GM21447 (cell line): ENCODE measurements around the gene TSPAN5.
A peak's percentile ranks its signal among the peaks of the same experiment; 100 is the strongest.
"Not testable (repeated sequence)": the region's sequence is repeated elsewhere in the genome, so short reads cannot be mapped to it uniquely, and the experiment has no call there.

Experiments
- ATAC-seq: cut with Tn5 transposase; IDR thresholded peaks from one replicate; pipeline ENCODE4 v1.9.1; 2021; ENCODE audit not compliant: unreplicated experiment

Gene TSPAN5

DNA sequence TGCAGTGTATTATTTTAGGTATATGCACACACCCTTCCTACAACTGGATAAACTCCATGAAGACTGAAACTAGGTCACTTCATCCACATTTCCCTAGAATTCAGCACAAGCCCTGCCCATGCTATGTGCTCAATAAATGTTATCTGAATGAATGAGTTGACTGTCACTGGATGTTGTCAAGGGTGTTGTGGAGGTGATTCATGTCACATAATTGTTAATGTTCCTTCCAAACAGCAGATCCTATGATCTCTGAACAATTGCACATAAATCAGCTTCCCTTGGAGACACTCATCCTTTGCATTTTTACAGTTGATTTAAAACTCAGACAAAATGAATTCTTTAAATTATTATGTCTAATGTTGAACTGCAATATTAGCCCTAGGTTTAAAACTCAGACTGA is 154.7 kb downstream of the TSPAN5 start:
- ATAC-seq: no peak

DNA sequence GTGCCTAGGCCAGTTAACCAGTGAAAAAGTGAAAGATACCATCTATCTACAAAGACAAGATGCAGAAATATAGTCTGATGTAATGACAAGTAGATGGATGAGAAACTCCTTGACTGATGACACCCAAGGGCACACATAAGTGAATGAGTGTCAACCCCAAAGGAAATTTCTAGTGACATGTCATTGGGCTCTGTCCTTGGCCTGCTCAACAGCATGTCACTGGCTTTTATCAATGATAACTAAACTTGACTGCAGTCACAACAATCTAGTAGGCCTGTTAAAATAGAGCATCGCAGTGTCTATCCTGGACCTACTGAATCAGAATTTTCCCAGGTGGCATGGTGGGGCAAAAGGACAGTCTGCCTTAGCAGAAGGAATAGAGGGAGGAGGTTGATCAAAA is 155.8 kb downstream of the TSPAN5 start:
- no peak for ATAC-seq

DNA sequence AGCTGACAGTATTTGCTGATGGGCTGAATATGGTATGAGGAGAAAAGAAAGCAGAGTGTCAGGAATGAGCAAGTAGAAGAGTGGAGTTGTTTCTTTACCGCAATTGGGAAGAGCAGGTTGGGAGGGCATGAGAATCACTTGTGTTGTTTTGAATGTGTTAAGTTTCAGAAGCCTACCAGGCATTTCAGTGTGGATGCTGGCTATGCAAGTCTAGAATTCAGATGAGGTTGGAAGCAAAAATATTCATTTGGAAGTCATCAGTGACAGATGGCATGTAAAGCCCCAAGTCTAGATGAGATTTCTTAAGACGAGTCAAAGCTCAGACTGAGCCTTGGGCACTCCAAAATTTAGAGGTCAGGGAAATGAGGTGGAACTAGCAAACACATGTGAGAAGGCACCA is 156.4 kb downstream of the TSPAN5 start:
- no peak for ATAC-seq

DNA sequence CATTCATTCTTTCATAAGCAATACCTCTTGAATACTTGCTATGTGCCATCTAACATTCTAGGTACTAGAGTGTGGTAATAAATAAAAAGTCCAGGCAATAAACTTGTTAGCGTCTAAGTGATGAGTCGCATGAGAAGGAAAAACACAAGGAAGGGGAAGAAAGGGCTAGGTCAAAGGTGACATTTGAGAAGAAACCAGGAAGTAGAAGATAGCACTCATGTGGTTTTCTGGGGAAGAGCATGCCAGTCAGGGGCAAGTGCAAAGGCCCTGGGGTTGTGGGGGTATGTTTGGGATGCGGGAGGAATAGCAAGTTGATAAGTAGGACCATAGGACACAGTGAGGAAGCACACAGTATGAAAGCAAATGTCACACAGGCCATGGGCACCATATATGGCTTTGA is 157.0 kb downstream of the TSPAN5 start:
- ATAC-seq: no peak

DNA sequence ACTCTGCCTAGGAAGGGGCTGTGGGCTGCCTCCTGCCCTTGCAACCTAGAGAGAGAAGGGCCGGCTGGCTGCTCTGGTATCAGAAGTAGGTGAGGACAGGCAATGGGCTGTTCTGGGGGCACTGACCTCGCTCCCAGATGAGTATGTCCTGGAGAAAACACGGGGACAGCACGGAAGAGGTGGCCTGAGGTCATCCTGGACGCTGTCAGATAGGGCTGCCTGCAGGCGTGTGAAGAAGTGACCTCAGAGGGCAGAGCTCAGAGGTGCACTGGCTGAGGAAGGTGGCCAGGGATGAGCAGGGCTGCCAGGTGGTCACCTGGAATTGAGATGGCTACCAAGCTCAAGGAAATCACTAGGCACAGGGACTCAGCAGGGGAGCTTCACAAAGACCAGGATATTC is 159.6 kb downstream of the TSPAN5 start:
- ATAC-seq: no peak

DNA sequence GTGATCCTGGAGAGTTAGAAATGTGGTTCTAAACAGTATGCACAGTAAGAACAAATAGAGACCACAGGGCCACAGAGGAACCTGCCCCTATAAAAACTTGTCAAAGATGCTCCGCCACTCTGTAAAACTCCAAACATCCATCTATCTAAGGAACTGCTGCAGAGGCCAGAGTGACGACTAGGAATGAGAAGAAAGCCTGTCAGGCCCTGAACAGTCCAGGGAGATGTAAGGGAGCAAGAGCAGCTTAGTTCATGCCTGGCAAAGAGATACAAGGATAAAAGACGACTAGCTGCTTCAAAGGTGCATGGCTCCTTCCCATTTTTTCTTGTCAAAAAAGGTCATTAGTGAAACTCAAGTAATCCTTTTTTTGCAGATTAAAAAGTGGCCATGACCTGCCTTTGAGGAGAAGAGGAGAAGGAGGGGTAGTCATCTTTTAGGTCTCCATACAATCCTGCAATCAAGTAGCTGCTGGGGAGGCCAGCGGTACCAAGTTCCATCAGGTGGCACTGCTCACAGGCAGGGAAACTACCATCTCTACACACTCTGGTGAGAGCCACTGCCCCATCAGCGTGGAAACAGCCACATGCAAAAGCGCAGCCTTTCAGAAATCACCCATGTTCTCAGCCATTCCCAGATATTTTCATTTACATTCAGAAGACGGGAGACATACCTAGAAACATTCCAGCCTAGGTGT is 162.1 kb downstream of the TSPAN5 start:
- no peak for ATAC-seq

DNA sequence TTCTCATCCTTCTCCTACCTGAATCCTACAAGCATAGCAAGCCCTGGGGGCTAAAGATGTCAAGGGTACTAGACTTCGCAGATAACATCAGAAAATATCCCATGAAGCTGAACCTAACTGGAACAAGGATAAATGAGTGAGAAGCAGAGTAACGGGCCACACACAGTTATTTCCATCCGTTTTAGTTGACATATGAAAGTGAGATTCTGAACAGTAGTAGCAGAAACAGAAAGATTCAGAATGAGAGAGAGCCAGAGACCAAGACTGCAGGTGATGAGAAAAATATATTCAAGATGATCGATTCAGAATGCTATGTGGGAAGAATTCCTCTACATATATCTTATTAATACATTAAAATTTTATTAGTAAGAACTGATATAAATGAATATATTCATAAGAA is 165.1 kb downstream of the TSPAN5 start:
- ATAC-seq: peak; percentile 54

DNA sequence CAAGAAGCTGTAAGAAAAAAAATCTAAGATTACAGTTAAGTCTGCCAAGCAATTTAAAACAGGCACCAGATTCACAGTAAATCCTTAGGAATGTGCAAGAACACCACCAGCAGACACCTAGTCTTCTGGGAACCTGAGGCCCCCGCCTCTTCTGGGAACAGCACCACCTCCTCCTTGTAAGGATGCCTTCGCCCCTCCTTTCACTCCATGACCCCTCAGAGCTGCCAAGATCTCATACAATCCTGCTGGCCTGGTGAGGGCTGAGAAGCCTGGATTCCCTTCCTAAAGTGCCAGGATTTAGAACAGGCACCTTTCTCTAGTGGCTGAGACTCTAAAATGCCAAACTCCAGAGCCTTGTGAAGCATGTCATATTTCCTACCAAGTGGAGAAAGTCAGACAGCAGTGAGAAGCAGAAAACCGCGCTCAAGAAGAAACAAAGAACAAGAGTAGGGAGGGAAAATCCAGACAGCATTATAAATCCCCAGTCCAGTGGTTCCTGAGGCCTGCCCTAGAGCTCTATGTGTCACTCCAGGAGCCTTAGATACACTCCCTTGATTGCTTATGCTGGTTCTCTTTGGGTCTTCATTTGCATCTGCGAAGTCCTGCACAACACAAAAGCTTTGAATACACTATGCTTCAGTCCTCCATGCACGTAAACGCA is 166.4 kb downstream of the TSPAN5 start:
- ATAC-seq: no peak

DNA sequence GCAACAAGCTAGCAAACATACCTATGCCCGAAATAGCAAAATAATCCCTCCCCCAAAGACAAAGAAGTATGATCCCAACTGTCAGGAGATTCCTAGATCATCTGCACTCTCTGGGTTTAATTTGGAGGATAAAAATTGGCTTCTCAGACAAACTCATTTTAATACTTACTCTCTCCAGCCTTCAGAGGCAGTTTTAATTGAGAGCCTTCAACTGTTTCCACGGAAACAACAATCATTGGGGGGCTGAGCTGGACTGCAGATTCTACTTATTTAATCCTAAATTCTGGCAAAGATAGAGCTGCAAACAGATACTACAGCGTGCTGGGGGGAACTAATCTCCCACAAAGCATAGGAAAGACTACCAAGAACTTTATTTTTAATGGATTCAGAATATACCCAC is 168.2 kb downstream of the TSPAN5 start:
- ATAC-seq: no peak

DNA sequence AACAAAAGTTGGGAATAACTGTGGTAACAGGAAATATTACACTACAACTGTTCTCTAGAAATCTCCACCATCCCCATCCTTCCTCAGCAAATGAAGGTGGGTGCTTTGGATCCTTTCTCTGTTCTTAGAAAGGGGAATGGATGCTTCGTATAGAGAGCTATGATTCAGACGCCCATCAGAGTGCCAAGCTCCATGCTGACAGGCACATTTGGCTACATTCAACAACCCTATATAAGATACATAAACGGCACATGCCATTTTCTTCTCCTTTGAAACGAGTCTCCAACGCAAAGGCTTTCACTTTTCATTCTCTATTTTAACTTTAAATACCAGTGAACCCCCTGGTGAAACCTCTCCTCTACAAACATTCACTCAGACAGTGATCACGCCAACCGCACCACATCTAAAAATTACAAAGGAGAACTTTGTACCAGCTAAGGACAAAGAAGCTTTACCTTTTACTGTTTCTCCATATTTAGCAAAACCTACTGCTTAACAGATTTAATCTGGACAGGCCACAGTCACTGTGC is 172.5 kb downstream of the TSPAN5 start:
- no peak for ATAC-seq

DNA sequence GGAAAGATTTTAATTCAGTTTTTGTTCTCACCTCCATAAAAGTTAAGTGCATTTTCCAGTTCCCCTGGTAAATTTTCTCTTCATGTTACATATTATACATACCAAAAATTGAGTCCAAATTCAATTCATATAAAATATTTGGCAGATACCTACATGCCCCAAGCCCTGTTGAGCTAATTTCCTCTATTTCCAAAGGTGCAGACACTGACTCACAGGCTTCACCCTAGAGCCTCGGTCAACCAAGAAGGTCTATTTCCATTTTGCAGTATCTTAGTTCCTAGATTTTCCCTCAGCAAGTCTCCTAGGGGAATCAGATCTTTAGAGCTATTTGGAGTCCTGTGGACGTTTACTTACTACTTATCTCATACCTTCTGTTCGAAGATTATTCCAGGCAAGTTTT is 174.4 kb downstream of the TSPAN5 start:
- ATAC-seq: no peak

DNA sequence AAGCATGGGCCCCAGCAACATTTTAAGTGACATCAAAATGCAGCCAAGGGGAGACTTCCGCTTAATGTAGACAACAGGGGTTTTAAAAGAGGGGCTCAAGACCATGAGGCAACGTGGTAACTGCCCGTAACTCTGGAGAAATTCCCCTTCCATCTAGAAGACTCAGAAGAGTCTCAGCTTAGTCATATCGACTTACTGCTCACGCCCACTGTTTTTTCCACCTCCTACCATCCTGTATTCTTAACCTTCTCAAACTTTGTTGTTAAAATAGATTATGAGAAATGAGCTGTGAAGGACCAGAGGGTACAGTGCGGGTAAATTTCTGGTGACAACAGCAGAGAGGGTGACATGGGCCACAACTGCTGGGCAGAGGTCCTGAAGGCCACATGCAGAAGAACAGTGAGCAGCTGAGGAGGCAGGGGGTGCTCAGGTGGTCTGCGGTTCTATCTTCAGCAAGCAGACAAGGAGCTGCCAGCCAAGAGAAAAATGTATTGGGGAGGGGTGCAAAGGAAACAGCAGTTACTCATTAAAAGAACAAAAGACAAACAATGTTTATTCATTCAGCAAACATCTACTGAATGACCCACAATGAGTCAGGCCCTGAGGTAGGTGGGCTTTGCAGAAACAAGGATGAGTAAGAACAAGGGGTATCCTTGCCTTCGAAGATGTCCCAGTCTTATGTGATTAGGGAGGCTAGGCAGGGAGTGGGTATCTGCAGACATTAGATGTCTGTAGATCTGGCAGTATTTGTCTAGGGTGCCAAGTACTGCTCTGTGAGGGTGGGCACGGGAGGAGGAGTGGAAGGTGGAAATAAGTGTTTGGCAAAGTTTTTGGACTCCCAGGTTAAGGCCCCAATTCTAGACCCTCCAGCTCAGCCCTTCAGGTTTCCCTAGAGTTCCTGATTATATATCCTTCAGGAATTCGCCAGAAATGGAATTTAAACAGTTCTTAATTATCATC is 175.3 kb downstream of the TSPAN5 start:
- ATAC-seq: peak; percentile 94

DNA sequence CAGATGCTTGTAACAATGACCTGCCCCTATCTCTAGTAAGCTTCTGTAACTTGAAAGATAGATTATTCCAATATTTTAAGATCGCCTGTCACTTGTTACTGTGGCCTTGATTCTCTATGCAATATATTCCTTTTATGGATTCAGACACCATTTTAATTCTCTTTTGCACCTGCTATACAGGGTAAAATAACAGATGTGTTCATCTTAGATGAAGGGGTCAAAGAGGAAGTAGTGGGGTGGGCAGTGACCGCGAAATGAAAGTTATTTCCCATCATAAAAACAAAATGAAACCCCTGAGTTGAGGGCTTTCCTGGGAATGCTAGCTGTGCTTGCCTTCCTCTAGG is 175.9 kb downstream of the TSPAN5 start:
- ATAC-seq: peak; percentile 15

DNA sequence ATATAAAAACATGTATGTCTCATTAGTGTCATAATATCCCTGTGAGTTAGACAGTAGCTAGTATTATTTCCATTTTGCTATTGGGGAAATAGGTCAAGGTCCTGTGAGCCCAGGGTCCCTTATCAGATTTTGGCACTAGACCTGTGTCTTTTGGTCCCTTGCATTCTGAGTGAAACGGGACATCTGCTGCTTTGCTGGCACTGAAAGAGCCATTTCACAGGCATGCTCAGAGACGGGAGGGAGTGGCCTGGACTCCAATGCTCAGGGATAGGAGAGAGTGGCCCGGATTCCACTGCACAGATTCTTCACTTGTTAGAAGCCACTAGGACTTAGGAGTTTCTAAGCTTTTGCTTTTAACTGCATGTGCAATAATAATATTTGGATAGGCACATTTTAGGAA is 177.2 kb downstream of the TSPAN5 start:
- no peak for ATAC-seq

DNA sequence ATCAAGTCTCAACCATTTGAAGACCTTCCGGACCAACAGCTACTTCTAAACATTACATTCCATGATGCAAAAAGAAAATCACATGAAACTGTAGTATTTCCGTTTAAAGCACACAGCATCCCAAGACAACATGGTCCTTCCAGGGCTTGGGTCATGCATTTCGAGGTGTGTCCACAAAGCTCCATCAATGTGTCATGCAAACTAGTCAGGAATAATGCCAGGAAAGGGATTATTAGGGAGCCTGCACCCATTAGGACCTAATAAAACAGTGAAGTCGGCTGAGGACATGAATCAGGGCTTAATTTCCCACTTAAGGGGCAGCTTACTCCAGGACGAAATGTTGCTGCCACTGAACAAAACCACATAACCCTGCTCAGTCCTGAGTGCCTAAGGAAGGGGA is 177.9 kb downstream of the TSPAN5 start:
- no peak for ATAC-seq

DNA sequence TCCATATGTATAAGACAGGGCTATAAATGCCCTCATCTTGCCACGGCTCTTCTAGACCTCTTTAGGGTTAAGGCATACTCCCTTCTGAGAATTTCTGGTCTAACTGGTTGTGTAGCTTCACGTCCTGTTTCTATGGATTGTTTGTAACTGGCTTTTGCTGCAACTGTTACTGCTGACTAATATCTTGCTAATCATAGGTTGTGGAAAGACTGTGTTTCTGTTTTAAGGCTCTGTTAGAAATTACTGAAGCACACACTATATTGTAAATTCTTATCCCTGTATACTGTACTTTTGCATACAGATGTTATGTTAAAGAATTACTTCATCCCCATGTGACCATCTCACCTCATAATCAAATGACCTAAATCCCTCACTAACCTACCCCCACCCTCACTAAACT is 178.8 kb downstream of the TSPAN5 start:
- ATAC-seq: not testable (repeated sequence)

DNA sequence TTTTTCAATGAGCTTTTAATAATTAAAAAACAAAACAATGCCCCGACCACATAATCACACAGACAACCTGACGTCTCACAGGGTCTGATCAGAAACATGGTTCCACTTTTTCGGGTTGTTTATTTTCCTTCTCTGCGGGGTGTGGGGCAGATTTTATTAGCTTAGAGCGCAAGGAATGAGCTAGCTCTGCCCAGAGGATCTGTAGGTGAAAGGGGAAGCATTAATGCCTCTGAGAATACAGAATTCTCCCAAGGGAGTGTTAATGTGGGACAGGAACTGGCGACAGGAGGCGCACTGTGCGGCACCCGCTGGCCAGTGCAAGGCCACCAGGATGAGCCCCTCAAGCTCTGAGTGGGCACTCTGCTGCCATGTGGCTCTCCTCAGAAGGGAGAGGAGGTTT is 181.5 kb downstream of the TSPAN5 start:
- no peak for ATAC-seq

DNA sequence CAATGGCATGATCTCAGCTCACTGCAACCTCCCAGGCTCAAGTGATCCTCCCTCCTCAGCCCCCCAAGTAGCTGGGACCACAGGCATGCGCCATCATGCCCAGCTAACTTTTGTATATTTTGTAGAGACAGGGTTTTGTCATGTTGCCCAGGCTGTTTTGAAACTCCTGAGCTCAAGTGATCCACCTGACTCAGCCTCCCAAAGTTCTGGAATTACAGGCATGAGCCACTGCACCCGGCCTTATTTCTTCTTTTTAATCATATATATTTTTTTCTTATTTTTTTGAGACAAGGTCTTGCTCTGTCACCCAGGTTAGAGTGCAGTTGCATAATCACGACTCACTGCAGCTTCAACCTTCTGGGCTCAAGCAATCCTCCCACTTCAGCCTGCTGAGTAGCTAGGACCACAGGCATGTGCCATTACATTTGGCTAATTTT is 184.0 kb downstream of the TSPAN5 start:
- no peak for ATAC-seq

DNA sequence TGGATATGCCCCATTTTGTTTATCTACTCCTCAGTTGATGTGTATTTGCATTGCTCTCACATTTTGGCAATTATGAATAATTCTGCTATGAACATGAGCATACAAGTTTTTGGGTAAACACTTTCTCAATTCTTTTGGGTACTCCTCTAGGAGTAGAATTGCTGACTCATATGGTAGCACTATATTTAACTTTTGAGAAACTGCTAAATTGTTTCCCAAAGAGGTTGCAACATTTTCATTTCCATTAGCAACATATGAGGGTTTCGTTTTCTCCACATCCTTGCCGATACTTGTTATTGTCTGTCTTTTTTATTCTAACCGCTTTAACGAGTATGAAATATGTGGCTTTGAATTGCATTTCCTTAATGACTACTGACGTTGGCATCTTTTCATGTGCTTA is 185.4 kb downstream of the TSPAN5 start:
- ATAC-seq: no peak

DNA sequence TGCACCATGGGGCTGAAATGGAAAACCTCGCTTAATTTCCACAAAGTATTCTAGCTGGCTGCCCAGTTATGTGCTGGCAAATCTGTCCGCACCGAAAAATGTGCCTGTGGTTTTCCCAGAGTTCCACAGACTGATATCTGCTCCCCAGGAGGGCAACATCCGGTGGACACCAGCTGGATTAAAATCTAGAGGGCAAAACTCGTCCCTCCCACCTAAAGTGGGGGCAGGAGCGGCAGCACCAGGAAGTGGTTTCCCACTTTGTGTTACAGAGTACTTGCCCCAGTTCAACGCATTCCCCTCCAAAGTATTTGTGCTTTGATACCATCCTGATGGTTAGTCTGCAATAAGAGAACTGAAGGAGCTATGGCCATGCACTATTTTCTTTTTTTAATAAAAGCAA is 187.6 kb downstream of the TSPAN5 start:
- ATAC-seq: no peak

DNA sequence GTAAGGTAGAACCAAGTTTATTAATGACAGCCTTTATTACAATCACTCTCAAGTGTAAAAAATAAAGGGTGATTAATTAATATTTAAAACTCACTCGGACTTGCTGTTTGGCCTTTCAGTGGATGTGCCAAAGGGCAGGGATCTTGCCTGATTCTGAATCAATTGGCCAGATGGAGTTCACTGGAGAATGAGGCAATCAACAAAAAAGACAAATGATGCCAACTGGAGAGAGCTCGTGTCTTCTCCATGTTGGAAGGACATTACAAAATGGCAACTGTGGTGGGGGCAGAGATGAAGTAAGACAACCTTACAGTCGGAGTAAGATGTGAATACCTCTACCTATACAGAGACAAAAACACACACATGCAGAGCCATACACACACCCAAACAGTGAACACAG is 188.0 kb downstream of the TSPAN5 start:
- ATAC-seq: no peak

DNA sequence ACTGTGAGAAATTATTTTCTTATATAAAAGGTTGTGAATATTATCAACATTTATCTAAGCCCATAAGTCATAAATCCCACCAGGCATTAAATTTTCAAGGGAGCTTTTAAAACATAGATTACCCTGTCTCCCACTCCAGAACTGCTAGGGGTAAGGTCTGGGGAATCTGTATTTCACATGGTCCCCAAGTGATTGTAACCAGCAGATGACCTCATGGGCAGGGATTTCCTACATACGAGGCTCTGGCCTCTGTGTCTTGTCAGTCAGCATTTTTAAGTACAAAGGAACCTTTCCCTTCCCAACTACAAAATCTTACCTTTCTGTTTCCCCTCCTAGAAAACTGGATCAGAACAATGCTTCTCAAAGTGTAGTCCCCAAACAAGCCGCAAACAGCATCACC is 188.6 kb downstream of the TSPAN5 start:
- no peak for ATAC-seq
